Activated CD8-positive, alpha-beta memory T cell treated with anti-CD3 and anti-CD28 coated beads for 24 hours (primary cell): ENCODE data around the gene SEPTIN11.

Source experiments
- DNase-seq: peaks from one replicate; pipeline ENCODE4 v3.0.0-alpha.2; 2020

SEPTIN11 gene

DNA sequence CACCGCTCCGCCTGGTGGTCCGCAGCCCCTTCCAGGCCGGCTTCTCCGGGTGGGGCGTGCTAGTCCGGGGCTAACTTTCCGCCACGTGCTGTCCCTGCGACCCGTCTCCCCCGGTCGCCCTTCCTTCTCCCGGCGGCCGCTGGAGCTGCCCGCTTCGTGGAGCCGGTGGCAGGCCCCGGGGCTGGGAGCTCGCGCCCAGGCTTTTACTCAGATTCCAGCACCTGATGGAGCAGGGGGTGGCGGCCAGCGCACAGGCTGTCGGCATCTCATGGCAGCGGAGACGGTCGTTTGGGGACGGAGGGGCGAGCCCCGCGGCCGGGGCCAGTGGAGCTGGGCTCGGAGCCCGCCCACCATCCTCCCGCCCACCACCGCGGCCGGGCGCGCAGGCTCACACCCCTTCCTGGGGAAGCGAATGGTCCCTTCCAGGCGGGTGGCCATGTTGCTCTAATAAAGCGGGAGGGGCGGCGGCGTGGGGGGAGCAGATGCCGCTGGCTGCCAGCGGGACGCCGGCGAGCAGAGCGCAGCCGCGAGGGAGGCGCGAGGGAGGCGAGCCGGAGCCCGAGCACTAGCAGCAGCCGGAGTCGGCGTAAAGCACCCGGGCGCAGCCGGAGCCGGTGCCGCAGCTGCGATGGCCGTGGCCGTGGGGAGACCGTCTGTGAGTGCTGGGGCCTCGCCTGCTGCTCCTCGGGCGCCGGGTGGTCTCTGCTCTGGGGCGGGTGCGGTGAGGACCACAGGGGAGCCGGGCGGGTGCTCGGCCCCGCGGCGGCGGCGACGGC is at the start of gene SEPTIN11:
TSS of gene SEPTIN11 (plus strand) at position 477 of the 776 bp plus-strand sequence. CDS start at position 629, 152 bp downstream.
- DNase-seq = peak; percentile 92

- no peak for DNase-seq
These were observed 47.2 kb upstream of the SEPTIN11 start for GRCh38 chr4:76902233-76902890.

DNA sequence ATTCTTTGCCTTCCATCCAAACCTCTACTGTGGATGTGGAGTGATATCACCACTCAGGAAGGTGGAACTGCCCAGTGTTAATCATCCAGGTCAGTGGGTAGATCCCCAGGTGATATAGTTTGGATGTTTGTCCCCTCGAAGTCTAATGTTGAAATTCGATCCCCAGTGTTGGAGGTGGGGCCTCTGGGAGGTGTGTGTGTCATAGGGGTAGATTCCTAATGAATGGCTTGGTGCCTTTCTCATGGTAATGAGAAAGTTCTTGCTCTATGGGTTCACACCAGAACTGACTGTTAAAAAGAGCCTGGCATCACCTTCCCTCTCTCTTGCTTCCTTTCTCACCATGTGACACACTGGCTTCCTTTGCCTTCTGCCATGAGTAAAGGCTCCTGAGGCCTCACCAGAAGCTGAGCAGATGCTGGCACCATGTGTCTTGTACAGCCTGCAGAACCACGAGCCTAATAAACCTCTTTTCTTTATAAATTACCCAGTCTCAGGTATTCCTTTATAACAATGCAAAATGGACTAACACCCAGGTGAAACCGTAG is 44.8 kb upstream of the SEPTIN11 start:
- DNase-seq = no peak

DNA sequence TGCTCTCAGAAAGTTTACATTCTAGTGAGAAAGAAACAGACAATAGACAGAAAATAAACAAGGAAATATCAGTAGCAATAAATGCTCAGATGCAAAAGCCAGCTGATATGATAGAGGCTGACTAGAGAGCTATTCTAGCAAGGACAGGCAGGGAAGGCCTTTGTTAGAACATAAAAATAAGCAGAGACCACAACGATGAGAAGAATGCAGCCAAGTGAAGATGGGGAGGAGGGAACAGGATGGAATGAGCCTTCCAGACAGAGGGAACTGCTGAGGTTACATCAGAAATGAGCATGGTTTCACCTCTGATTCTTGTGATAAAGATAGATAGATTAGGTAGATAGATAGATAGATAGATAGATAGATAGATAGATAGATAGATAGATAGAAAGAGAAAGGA is 44.0 kb upstream of the SEPTIN11 start:
- no peak for DNase-seq

GRCh38 chr4:76909711-76910110 is 39.8 kb upstream of the SEPTIN11 start:
- no peak for DNase-seq

GRCh38 chr4:76920715-76921114 is 28.8 kb upstream of the SEPTIN11 start:
- no peak for DNase-seq

DNA sequence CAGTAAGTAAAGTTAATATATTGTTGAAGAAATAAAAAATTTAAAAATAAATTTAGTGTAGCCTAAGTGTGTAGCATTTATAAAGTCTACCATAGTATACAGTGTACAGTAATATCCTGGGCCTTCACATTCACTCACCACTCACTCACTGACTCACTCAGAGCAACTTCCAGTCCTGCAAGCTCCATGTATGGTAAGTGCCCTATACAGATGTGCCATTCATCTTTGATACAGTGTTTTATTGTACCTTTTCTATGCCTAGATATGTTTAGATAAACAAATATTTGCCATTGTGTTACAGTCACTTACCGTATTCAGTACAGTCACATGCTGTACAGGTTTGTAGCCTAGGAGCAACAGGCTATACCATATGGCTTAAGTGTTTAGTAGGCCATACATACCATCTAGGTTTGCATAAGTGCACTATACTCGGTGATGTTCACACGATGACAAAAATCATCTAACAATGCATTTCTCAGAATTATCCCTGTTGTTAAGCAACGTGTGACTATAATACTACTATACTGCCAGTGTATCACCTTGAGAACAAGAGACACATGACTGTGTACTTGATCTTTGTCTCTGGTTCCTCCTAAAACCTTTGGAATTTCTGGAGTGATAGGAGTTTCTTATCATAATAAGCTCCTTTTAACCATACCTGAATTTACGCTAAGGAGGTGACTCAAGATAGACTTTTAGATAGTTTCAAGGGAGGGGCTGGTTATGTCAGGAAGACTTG is 25.8 kb upstream of the SEPTIN11 start:
- no peak for DNase-seq

GRCh38 chr4:76926841-76927240 is 22.7 kb upstream of the SEPTIN11 start:
- DNase-seq = no peak

- no peak for DNase-seq
These were observed 18.9 kb upstream of the SEPTIN11 start for GRCh38 chr4:76930685-76931084.

- no peak for DNase-seq
These were observed 18.5 kb upstream of the SEPTIN11 start for GRCh38 chr4:76931087-76931486.

GRCh38 chr4:76931576-76932276 is 17.8 kb upstream of the SEPTIN11 start:
- DNase-seq = no peak

GRCh38 chr4:76939184-76939583 is 10.4 kb upstream of the SEPTIN11 start:
- DNase-seq = no peak

DNA sequence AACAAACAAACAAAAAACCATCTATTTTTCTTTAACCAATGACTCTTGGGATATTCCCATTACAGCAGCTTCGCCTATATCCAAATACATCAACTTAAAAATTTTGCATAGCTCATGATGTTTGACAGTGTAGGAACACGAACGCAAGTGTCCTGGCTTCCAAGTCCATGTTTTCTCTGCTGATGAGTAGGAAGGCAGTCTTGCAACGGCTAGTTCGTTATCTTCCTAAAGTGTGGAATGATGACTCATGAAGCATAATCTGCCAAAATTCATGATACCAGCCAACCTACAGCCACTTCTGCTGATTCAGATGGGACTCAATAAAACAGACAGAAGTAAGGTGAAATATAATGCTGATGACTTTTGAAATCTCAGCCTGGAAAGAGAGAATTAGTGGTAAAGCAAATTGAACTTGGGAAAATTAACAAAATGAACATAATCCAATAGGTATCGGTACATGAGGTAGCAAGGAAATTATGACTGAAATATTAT is 6.4 kb upstream of the SEPTIN11 start:
- DNase-seq = no peak

DNA sequence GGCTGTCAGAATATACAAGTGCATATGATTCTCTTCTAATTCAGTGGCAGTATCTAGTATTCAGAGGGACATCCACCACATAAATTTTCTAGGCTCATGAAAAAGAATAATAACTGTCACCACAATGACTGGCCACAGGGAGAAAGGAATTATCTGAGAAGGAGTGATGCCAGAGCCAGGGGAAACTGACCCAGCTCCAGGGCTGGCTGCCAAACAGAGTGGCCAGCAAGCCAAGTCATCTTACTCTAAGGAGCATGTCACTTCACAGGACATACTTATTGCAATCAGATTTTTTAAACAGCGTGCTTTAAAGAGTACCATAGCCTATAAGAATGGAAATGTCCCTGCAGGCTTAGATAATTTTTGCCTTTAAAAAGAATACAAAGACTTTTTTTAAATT is 5.8 kb upstream of the SEPTIN11 start:
- no peak for DNase-seq

- DNase-seq = no peak
These were observed 2.2 kb upstream of the SEPTIN11 start for GRCh38 chr4:76947369-76947768.

DNA sequence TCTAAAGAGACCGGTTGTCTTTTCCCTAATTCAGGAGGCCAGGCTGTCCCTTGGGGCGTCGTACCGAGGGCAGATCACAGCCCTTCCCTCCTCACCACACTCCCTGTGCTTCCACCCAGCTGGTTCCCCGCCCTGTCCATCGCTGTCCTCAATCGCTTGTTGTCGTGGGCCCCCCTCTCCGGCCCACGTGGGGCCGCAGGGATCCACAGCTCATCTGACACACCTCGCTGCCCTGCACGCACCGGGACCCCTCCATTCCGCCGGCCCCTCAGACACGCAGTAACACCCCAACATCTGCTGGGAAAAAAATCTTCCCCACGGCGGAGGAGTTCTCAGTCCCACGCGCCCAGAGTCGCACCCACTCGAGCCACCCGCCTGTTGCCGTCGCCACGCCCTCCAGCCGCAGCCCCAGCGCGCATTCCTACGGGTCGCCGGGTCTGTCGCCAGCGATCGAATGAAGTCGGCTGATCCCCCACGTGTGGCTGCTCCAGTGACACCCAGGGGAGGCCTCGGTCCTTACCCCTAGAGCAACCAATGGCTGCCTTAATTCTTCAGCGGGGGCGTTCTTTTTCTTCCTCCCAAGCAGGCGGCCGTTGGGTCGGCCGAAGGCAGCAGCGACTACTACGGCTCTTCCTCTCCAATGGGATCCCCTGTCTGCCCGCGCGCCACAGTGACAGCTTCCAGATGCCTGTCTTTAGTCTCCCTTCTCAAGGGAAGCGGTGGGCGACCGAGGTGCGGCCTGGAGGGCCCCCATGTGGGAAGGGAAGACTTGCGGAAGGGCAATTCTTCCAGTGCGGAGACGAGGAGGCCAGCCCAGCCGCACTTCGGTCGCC is 893 bp upstream of the SEPTIN11 start:
- DNase-seq = peak; percentile 86

GRCh38 chr4:76950052-76950955 is 752 bp downstream of the SEPTIN11 start:
- DNase-seq = peak; percentile 83

GRCh38 chr4:76950956-76951671 is 1.6 kb downstream of the SEPTIN11 start:
- DNase-seq = peak; percentile 65

DNA sequence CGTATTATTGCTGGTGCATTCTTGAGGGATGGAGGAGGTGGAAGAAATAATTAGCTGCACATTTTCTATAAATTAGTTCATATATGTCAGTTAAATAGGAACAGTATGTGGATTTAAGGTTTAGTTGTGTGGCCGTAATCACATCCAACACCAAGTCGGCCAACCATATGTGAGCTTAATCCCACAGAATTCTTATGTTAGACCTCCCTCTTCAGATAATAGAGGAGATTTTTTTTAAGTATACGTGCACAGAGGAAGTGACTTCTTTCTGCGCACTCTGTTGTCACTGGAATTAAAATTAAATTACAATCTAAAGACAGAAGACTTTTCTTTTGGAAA is 2.1 kb downstream of the SEPTIN11 start:
- no peak for DNase-seq

DNA sequence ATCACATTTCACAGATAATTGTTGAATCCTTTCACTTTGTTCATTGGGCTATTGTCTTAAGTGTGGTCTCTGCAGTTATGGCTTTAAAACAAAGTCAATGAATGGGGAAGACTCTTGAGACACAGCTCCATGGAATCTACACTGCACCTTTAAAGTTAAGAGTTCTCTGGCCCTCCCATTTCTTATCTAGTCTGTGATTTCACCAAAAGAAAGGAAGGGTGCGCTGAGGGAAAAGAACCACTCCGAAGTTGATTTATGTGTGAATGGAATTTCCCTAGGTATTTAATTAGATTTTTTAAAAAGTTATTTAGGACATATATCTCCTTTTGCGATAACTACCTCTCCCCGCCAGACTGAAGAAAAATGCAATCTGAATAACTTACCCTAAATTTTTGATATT is 2.5 kb downstream of the SEPTIN11 start:
- no peak for DNase-seq
